OCI-LY7 (cell line): Measurements from ENCODE around the gene ZBED1. TPM values are rescaled to one million over a fixed set of nuclear protein-coding genes. Genes with fewer than 3 reads are reported as not detected.
"Not testable (repeated sequence)": the region's sequence is repeated elsewhere in the genome, so short reads cannot be mapped to it uniquely, and the experiment has no call there.

Experiments used
- BruUV-seq: library from RNA; stranded (reverse); fragments of 400-500 nt; replicated peaks from 2 replicates; lab custom pipeline; 2021; lab: Mats Ljungman, UMichigan
- CTCF ChIA-PET: fragments of 300-600 bp; sonication (Branson Sonifier 250); formaldehyde crosslinking; loops from one replicate; lab custom pipeline; 2022; ENCODE audit warnings: antibody characterized with exemption; ENCODE audit not compliant: unreplicated experiment; lab: Charles Lee
- POLR2A ChIA-PET: fragments of 300-600 bp; sonication (Branson Sonifier 250); formaldehyde crosslinking; loops from one replicate; lab custom pipeline; 2022; ENCODE audit warnings: antibody characterized with exemption; lab: Charles Lee
- DNase-seq: peaks from one replicate; pipeline ENCODE4 v3.0.0-alpha.2; 2015; ENCODE audit warnings: low spot score
- H2AFZ ChIP-seq: fragments of 200-600 bp; sonication (generic), shearing (Covaris generic); 2 replicates; pipeline ENCODE4 v1.6.1; 2014; ENCODE audit warnings: mild to moderate bottlenecking, antibody characterized with exemption, low read length, moderate library complexity
- H3K27ac ChIP-seq: fragments of 200-600 bp; sonication (generic); 2 replicates; pipeline ENCODE4 v1.5.1; 2014; ENCODE audit warnings: mixed run types, low read depth, mild to moderate bottlenecking, moderate library complexity, low read length, inconsistent platforms; ENCODE audit not compliant: poor library complexity, severe bottlenecking
- H3K36me3 ChIP-seq: fragments of 200-600 bp; sonication (generic); 2 replicates; pipeline ENCODE4 v1.6.1; 2014; ENCODE audit warnings: mild to moderate bottlenecking, antibody characterized with exemption, low read length, moderate library complexity, mixed read lengths; ENCODE audit not compliant: insufficient read depth
- H3K4me1 ChIP-seq: fragments of 200-600 bp; sonication (generic); 2 replicates; pipeline ENCODE4 v1.5.1; 2014; ENCODE audit warnings: mild to moderate bottlenecking, low read length; ENCODE audit not compliant: insufficient read depth, poor library complexity, severe bottlenecking
- H3K4me2 ChIP-seq: fragments of 200-600 bp; sonication (generic); 2 replicates; pipeline ENCODE4 v1.6.1; 2014; ENCODE audit warnings: mild to moderate bottlenecking, low read length
- H3K4me3 ChIP-seq: fragments of 200-600 bp; sonication (generic); 2 replicates; pipeline ENCODE4 v1.5.1; 2014; ENCODE audit warnings: mild to moderate bottlenecking, low read depth, low read length; ENCODE audit not compliant: poor library complexity, severe bottlenecking
- H3K79me2 ChIP-seq: fragments of 200-600 bp; sonication (generic); 2 replicates; pipeline ENCODE4 v1.6.1; 2016; ENCODE audit warnings: low read depth, mild to moderate bottlenecking, low read length, moderate library complexity, mixed read lengths; ENCODE audit not compliant: insufficient read depth
- H3K9me2 ChIP-seq: fragments of 200-600 bp; sonication (generic); 2 replicates; pipeline ENCODE4 v1.6.1; 2016; ENCODE audit warnings: mild to moderate bottlenecking, low read length, mixed read lengths; ENCODE audit not compliant: insufficient read depth
- H3K9me3 ChIP-seq: fragments of 200-600 bp; sonication (generic); 2 replicates; pipeline ENCODE4 v1.6.1; 2014; ENCODE audit warnings: mild to moderate bottlenecking, mixed run types, low read length, mixed read lengths
- H4K20me1 ChIP-seq: fragments of 200-600 bp; sonication (generic); 2 replicates; pipeline ENCODE4 v1.6.1; 2014; ENCODE audit warnings: mild to moderate bottlenecking, antibody characterized with exemption, low read length, moderate library complexity, mixed read lengths; ENCODE audit not compliant: insufficient read depth
- CTCF ChIP-seq: fragments of 200-600 bp; sonication (generic); conservative IDR thresholded peaks from 2 replicates; pipeline ENCODE4 v1.5.1; 2014; ENCODE audit warnings: mild to moderate bottlenecking, antibody characterized with exemption, low read length, moderate library complexity, mixed read lengths
- EZH2phosphoT487 ChIP-seq: fragments of 200-600 bp; sonication (generic); IDR thresholded peaks from 2 replicates; pipeline ENCODE4 v1.6.1; 2018; ENCODE audit warnings: low read depth, borderline replicate concordance, mild to moderate bottlenecking, mixed run types, antibody characterized with exemption, low read length, moderate library complexity, mixed read lengths
- intact Hi-C: fragments of 100-400 bp; cut with micrococcal nuclease; formaldehyde crosslinking; loops from one replicate; pipeline ENCODE4 v1.10.0; 2022; ENCODE audit not compliant: unreplicated experiment
- total RNA-seq, 2 experiments: library from RNA; depleted of rRNA in 1 of 2; stranded (reverse); fragments of >200 nt in 1 of 2; shearing (Covaris generic) in 1 of 2; gene quantifications; 2 replicates each; pipeline ENCODE4 v1.2.3, GENCODE V29; 2014 to 2022

ZBED1 gene
- total RNA-seq, 2 experiments from 2014 or later, result 57.6 to 58.7 TPM

- BruUV-seq, result no TSS peak
- no peak for DNase-seq
- no peak overlapping the region for H3K4me3 ChIP-seq
- no peaks in the 10 kb centered on the region for H4K20me1 ChIP-seq
- no peak overlapping the region for H3K4me2 ChIP-seq
- POLR2A ChIA-PET, result no interaction called here
- H3K36me3 ChIP-seq, result no peaks in the 10 kb centered on the region
- no peaks in the 10 kb centered on the region for H3K9me3 ChIP-seq
- TF ChIP-seq CTCF, result no peak
- no peak for TF ChIP-seq EZH2phosphoT487
- H3K79me2 ChIP-seq, result no peaks in the 10 kb centered on the region
- intact Hi-C loops, result no loop called here
- H2AFZ ChIP-seq, result no peak overlapping the region
- no peak overlapping the region for H3K27ac ChIP-seq
- H3K9me2 ChIP-seq, result no peaks in the 10 kb centered on the region
- H3K4me1 ChIP-seq, result peaks cover 40% of the 10 kb centered on the region
- CTCF ChIA-PET, result no interaction called here
Measured at GRCh38 chrX:2507904-2508627, 7.3 kb upstream of the ZBED1 start.

GRCh38 chrX:2507196-2507595 is 6.4 kb upstream of the ZBED1 start:
- Histone ChIP-seq H3K27ac (no peak overlapping the region), H3K9me2 (no peaks in the 10 kb centered on the region), H3K9me3 (no peaks in the 10 kb centered on the region), H3K4me1 (peaks cover 40% of the 10 kb centered on the region), H2AFZ (no peak overlapping the region), H3K36me3 (no peaks in the 10 kb centered on the region), H3K4me2 (no peak overlapping the region), H3K79me2 (no peaks in the 10 kb centered on the region), H3K4me3 (no peak overlapping the region), H4K20me1 (no peaks in the 10 kb centered on the region)
- CTCF ChIA-PET, result no interaction called here
- no peak for TF ChIP-seq EZH2phosphoT487
- TF ChIP-seq CTCF, result no peak
- no TSS peak for BruUV-seq
- DNase-seq, result no peak
- intact Hi-C loops, result no loop called here
- POLR2A ChIA-PET, result no interaction called here

- H3K27ac ChIP-seq, H3K9me2 ChIP-seq, intact Hi-C loops, DNase-seq, H2AFZ ChIP-seq, H3K4me3 ChIP-seq, H3K4me2 ChIP-seq, BruUV-seq, H4K20me1 ChIP-seq, H3K79me2 ChIP-seq, CTCF ChIA-PET, H3K9me3 ChIP-seq, H3K36me3 ChIP-seq, POLR2A ChIA-PET: not testable (repeated sequence)
- peaks cover 46% of the 10 kb centered on the region for H3K4me1 ChIP-seq
Measured at GRCh38 chrX:2505341-2505740, 4.6 kb upstream of the ZBED1 start.
